G401.6 (cell line): ENCODE measurements around the gene ABCA1.
"Not testable (repeated sequence)": the region's sequence is repeated elsewhere in the genome, so short reads cannot be mapped to it uniquely, and the experiment has no call there.

ENCODE experiments used
- FAIRE-seq: peaks from 2 replicates; lab custom pipeline; 2012; peaks lifted over from hg19 to GRCh38; lab: Jason Lieb, UNC

ABCA1 gene

GRCh38 chr9:104872656-104873488 lies 55.1 kb downstream of the ABCA1 start:
- no peak for FAIRE-seq

- no peak for FAIRE-seq
These were observed 55.9 kb downstream of the ABCA1 start for GRCh38 chr9:104871961-104872527.

GRCh38 chr9:104869811-104870210 lies 58.1 kb downstream of the ABCA1 start:
- no peak for FAIRE-seq

DNA sequence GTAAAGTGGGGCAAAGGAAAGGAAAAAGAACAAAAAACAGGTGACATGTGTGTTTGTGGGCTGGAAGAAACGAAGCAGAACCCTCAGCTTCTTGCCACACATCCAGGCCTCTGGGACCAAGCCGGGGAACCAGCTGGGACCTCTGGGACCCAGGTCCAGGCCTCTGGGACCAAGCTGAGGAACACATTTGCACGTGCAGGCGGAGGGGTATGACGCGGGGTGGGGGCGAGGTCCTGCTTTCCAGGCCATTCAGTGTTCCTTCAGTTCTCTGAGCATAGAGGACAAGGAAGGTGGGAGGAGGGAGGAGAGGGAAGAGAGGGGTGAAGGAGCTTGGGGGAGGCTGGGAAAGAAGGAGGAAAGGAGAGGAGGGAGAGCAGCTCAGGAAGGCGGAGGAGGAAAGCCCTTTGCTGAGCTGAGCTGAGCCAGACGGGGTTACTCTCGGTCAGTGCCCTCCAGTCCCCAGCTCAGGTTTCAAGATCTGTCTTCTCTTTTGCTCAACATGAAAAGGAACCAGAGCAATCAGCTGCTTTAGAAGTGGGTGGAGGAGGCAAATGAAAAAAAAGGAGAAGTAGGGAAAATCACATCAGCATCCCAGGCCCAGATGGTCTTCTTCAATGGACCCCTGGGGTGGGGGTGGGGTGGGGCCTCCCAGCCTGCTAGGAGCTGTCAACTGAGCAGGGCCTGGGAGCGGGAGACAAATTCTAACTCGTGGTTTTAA lies 59.1 kb downstream of the ABCA1 start:
- FAIRE-seq, result no peak

DNA sequence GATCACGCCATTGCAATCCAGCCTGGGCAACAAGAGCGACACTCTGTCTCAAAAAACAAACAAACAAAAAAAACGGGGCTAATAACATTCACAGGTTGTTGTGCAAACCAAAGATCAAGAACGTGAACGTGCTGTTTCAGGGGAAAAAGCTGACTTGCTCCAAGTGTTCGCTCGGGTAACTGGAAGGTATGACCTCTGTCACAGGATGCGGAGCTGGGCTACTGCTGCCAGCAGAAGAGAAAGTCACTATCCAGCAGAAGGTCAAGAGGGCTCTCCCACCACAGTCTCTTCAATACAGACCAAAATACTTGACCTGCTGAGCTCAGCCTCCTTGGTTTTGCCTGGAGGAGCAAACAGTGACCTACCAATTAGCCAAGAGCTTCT lies 59.7 kb downstream of the ABCA1 start:
- no peak for FAIRE-seq

- no peak for FAIRE-seq
These were observed 61.8 kb downstream of the ABCA1 start for GRCh38 chr9:104866191-104866590.

- no peak for FAIRE-seq
These were observed 63.3 kb downstream of the ABCA1 start for GRCh38 chr9:104864675-104865104.

- no peak for FAIRE-seq
These were observed 64.6 kb downstream of the ABCA1 start for GRCh38 chr9:104863180-104863883.

- FAIRE-seq, result no peak
These were observed 66.6 kb downstream of the ABCA1 start for GRCh38 chr9:104861397-104861796.

DNA sequence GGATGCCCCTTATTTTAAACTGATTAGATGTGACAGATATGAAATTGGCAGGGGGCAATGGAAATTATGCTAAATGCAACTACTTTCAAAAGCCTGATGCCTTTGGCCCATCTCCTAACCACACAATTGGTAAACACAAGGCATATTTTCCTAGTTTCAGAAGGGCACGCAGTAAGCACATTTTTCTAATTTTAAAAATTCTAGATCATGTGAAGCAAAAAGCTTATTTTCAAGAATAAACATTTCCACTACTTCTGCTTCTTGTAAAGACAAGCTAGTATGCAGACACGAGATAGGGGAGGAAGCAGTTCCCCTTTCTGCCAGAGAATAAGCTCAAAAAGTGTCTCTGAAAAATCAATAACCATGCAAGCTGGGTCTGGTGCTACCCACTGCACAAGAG lies 67.7 kb downstream of the ABCA1 start:
- no peak for FAIRE-seq

DNA sequence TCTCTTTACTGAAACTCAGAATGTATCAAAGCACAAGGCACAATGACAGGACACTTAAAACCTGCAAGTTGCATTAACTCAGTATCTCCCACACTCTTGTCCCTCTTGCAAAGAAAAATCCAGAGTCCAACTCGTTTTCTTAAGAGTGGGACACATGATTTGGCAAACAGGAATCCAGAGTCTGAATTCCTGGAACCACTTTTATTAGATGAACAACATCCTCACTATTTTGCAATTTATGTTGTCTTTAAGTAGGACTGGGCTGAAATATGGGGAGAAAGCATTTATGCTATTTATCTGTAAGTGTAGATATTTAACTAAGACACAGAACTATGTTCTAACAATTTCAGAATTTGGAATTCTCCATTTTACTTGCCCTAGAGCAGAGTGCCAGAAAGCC lies 69.1 kb downstream of the ABCA1 start:
- no peak for FAIRE-seq

- no peak for FAIRE-seq
These were observed 69.7 kb downstream of the ABCA1 start for GRCh38 chr9:104858271-104858670.

DNA sequence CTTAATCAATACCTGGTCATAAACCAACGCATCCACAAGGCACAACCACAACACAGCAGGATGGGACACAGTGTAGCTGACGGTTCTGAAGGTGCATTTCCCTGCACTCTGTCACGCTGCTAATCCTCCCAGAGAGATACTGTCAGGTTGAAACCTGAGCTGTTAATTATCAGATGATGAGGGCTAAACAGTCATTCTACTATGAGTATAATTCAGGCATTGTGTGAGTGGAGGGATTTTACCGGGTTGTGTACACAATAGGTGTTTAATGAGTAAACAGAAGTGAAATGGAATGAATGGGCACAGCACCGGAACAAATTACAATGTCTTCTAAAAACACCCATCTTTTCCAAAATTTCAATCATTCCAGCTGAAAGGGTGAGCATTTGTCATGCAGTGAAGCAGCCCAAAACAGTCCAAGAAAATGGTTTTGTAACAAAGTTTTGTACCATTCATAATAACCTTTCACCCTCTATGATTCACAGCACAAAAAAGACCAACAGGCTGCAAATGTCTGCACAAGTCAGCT lies 71.5 kb downstream of the ABCA1 start:
- FAIRE-seq, result no peak

DNA sequence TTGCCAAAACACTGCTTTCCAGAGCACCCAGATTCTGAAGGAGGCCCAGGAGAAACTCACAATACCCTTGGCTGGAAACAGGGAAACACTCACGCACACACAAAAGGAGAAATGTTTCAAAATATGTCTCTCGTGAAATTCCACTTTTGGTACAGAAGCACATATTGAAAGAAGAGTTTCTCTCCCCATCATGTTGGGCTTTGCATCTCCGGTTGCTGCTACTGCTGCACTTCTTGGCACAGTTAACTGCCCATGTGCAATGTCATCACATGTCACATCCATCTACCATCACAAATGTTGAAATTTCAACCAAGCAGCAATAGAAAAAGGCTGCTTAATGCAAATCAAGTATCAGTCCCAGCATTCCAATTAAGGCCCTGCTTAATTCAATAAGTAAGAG lies 72.1 kb downstream of the ABCA1 start:
- FAIRE-seq, result no peak

DNA sequence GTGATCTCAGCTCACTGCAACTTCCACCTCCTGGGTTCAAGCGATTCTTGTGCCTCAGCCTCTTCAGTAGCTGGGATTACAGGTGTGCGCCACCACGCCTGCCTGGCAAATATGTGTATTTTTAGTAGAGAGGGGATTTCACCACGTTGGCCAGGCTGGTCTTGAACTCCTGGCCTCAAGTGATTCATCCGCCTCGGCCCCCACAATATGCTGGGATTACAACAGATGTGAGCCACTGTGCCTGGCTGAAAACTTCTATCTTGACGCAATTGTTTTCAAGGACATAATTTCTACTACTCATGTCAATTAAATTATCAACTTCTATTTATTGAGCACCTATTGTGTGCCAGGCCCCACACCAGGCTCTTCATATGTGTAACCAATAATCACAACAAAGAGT lies 72.7 kb downstream of the ABCA1 start:
- FAIRE-seq, result not testable (repeated sequence)

- no peak for FAIRE-seq
These were observed 73.3 kb downstream of the ABCA1 start for GRCh38 chr9:104854613-104855012.

- no peak for FAIRE-seq
These were observed 74.3 kb downstream of the ABCA1 start for GRCh38 chr9:104853683-104854082.

- FAIRE-seq, result no peak
These were observed 74.8 kb downstream of the ABCA1 start for GRCh38 chr9:104853159-104853558.

GRCh38 chr9:104851546-104851920 lies 76.4 kb downstream of the ABCA1 start:
- FAIRE-seq, result no peak

- no peak for FAIRE-seq
These were observed 77.0 kb downstream of the ABCA1 start for GRCh38 chr9:104850786-104851545.

DNA sequence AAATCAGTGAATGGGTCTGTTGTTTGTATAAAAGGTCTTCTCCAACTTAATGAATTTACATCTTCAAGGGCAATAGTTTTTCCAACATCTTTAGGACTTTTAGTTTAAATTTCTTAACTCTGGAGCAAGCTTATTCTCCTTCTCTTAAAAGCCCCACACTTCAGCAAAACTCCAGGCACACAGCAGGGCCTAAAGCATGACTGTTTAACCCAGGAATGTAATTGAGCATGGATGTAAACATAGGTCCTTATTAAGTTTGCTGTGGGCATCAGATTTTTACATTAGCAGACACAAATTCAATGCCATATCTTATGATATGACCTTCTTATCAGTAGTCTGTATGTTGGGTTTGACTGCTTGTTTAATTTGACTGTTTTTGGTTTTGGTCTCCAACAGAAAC lies 78.9 kb downstream of the ABCA1 start:
- no peak for FAIRE-seq

GRCh38 chr9:104844710-104845109 lies 83.2 kb downstream of the ABCA1 start:
- FAIRE-seq, result no peak
